ENCODE results near the gene NR3C1. TPM values are rescaled to one million over a fixed set of nuclear protein-coding genes. Genes with fewer than 3 reads are reported as not detected.

The NR3C1 gene
- total and polyA plus RNA-seq, 2 of the 4 experiments (the other 2 are of a cell fraction): 13.7 to 77.4 TPM

- Histone ChIP-seq H4K8ac (ENCODE audit: low read depth in 2 of 2, low read length in 2 of 2) (no peak overlapping the region), H3K18ac (ENCODE audit: low read depth, low read length) (no peak overlapping the region), H4K91ac (ENCODE audit: insufficient read depth, low read depth, low read length) (no peak overlapping the region), H3K23ac (ENCODE audit: low read depth, low read length) (peak overlapping the region; percentile 12), H3K9me1 (ENCODE audit: insufficient read depth, low read length) (peaks cover 5% of the 10 kb centered on the region), H3K79me1 (ENCODE audit: low read depth in 1 of 2, low read length in 2 of 2) (peaks cover 36 to 71% of the 10 kb centered on the region in 2 experiments), H2BK15ac (ENCODE audit: low read depth, low read length) (no peak overlapping the region), H3K27me3 (ENCODE audit: control insufficient read depth, insufficient read depth, low read length) (no peaks in the 10 kb centered on the region), H3K4me1 (ENCODE audit: control insufficient read depth, insufficient read depth, low read length) (peaks cover 19% of the 10 kb centered on the region), H4K20me1 (ENCODE audit: insufficient read depth, low read length) (peaks cover 17% of the 10 kb centered on the region; the same call in 1 of the 2 replicates), H3K4me3 (ENCODE audit: insufficient read depth, low read depth, low read length) (no peak overlapping the region), H4K5ac (ENCODE audit: low read depth, low read length) (peak overlapping the region; percentile 45; the same call in 1 of the 2 replicates), H2AK9ac (replicated peaks; ENCODE audit: low read depth, low read length, poor library complexity) (no peak overlapping the region), H3K9me3 (ENCODE audit: control insufficient read depth, insufficient read depth, low read length) (no peaks in the 10 kb centered on the region), H3K4me2 (ENCODE audit: low read depth, low read length) (no peak overlapping the region; the same call in 1 of the 2 replicates), H2BK5ac (ENCODE audit: low read depth, low read length, poor library complexity, severe bottlenecking) (peak overlapping the region; percentile 42), H3K9ac (ENCODE audit: low read depth, low read length) (no peak overlapping the region), H2BK20ac (ENCODE audit: low read depth, low read length) (no peak overlapping the region), H3K27ac (ENCODE audit: insufficient read depth, low read length) (no peak overlapping the region), H3K56ac (ENCODE audit: extremely low read depth, insufficient read depth, low read length) (no peak overlapping the region), H2AFZ (replicated peaks; ENCODE audit: low read length, poor library complexity) (no peak overlapping the region), H3K4ac (ENCODE audit: low read depth, low read length) (no peak overlapping the region), H3K36me3 (ENCODE audit: control insufficient read depth, insufficient read depth, low read length) (peaks cover 3% of the 10 kb centered on the region), H2BK120ac (ENCODE audit: low read depth, low read length) (no peak overlapping the region), H3K14ac (replicated peaks; ENCODE audit: low read depth, low read length) (no peak overlapping the region), H2AK5ac (ENCODE audit: low read depth, low read length) (no peak overlapping the region)
- ATAC-seq (ENCODE audit: low read depth) (no peak), DNase-seq (no peak)
- 60% methylated on average over 2 of the region's 4 CpGs; no CpG with 5 or more reads in 1 of the 2 experiments for WGBS, 2 experiments (ENCODE audit: extremely low coverage in 2 of 2, insufficient read length in 1 of 2)
- TF ChIP-seq CEBPB (IDR thresholded peaks at IDR 0.05; ENCODE audit: low read depth, low read length) (peak; percentile 71), MAZ (IDR thresholded peaks at IDR 0.05; ENCODE audit: borderline replicate concordance, low read depth, low read length) (no peak)
- intact Hi-C loops (cut with micrococcal nuclease): no loop called here
- BruUV-seq (replicated peaks): no TSS peak
- in situ Hi-C loops (cut with MboI; ENCODE audit: low sequenced_read_pairs): no loop called here
- ChIA-PET CTCF (no interaction called here), POLR2A (ENCODE audit: unreplicated experiment) (no interaction called here)
- dilution Hi-C loops (cut with HindIII; ENCODE audit: low sequenced_read_pairs, unreplicated experiment): no loop called here
These were observed 86.4 kb downstream of the NR3C1 start for GRCh38 chr5:143316844-143317631.
